Breast epithelium (tissue), 3 donors: ENCODE measurements around the gene PTTG1IP.

Experiments used
- CTCF ChIP-seq, 3 donors: fragments of 450-650 bp; IDR thresholded peaks; one replicate each; pipeline ENCODE4 v1.5.1; 2016 to 2017; ENCODE audit warnings: antibody characterized with exemption in 3 of 3, mild to moderate bottlenecking in 3 of 3, moderate library complexity in 3 of 3
- POLR2A ChIP-seq: fragments of 450-650 bp; IDR thresholded peaks from one replicate; pipeline ENCODE4 v1.6.1; 2016; ENCODE audit warnings: antibody characterized with exemption, mild to moderate bottlenecking, moderate library complexity
- POLR2AphosphoS5 ChIP-seq, 3 donors: sonication (generic); formaldehyde crosslinking; IDR thresholded peaks; one replicate each; pipeline ENCODE4 v1.6.1; 2017; ENCODE audit warnings: antibody characterized with exemption in 3 of 3

GRCh38 chr21:44919111-44919912 is 45.8 kb upstream of the PTTG1IP start:
- no peak for TF ChIP-seq CTCF (IDR thresholded peaks at IDR 0.05)
- no peak for TF ChIP-seq POLR2A
- no peak for TF ChIP-seq POLR2AphosphoS5 (IDR thresholded peaks at IDR 0.05)
